LNCaP clone FGC (cell line): ENCODE results near the gene POC1A.

Source experiments
- DNase-seq: peaks from one replicate; pipeline ENCODE4 v3.0.0-alpha.2; 2011; ENCODE audit warnings: low read depth
- H3K4me3 ChIP-seq: 2 replicates; pipeline ENCODE4 v1.5.1; 2011; ENCODE audit warnings: mild to moderate bottlenecking, low read depth, low read length, control low read depth
- TF ChIP-seq, protein P1 (sequence below): IDR thresholded peaks from 2 replicates; pipeline ENCODE4 v1.5.1; 2012; ENCODE audit warnings: mild to moderate bottlenecking; ENCODE audit not compliant: control insufficient read depth, insufficient read depth; ENCODE audit errors: extremely low read depth

The POC1A gene

DNA sequence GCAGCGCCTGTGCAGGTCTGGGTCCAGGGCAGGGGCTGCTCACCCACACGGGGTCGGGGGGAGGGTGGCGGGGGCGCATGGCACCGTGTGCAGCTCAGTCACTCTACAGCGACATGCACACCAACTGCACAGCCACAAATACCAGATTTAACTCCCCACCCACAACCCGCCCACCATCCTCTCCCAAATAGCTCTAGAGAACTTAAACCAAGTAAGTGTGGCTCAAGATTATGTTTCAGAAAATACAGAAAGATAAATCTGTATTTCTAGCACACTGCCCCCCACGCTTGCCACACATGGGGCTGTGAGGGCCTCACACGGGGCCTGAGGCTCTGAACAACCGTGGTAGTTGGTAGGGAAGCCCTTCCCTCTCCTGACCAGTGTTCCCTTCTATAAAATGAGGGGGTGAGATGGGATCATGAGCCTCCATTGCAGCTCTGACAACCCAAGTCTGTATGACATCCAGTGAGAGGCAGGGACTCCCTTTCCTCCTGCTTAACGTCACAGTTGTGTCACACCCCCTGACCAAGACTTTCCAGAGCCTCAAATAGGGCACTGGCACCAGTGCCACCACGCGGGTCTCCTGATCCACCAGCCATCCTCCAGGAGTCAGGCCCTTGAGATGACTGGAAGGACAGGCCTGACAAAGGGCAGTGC, 23.1 kb downstream of the POC1A start:
- TF ChIP-seq, protein P1, sequence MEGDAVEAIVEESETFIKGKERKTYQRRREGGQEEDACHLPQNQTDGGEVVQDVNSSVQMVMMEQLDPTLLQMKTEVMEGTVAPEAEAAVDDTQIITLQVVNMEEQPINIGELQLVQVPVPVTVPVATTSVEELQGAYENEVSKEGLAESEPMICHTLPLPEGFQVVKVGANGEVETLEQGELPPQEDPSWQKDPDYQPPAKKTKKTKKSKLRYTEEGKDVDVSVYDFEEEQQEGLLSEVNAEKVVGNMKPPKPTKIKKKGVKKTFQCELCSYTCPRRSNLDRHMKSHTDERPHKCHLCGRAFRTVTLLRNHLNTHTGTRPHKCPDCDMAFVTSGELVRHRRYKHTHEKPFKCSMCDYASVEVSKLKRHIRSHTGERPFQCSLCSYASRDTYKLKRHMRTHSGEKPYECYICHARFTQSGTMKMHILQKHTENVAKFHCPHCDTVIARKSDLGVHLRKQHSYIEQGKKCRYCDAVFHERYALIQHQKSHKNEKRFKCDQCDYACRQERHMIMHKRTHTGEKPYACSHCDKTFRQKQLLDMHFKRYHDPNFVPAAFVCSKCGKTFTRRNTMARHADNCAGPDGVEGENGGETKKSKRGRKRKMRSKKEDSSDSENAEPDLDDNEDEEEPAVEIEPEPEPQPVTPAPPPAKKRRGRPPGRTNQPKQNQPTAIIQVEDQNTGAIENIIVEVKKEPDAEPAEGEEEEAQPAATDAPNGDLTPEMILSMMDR = no peak
- no peak for DNase-seq
- no peak overlapping the region for H3K4me3 ChIP-seq

DNA sequence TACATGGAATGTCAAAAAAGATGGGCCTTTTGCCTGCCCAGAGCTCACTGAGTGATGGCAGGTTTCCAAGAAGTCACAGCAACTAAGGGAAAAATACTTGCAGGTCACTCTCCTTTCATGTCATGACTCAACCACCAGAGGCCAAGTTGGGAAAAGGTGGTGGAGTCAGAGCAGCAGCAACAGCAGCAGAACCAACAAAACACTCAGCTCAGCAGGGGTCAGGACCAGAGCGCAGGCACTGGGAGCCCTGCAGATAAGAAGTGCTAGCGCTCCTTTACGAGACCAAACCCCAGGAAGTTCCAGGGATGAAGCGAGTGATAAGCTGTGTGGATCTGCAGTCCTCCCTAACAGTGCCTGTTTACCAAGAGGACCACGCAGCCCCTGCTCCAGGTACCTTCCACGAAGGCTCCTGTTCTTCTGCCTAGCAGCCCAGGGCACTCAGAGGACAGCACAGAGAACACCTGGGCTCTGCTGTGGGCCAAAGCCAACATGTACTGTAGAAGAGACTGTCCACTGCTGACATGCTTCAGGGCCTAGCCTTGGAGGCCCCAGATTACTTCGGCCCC, 26.0 kb downstream of the POC1A start:
- TF ChIP-seq, protein P1 = no peak
- H3K4me3 ChIP-seq = no peak overlapping the region
- peak; percentile 65 for DNase-seq

DNA sequence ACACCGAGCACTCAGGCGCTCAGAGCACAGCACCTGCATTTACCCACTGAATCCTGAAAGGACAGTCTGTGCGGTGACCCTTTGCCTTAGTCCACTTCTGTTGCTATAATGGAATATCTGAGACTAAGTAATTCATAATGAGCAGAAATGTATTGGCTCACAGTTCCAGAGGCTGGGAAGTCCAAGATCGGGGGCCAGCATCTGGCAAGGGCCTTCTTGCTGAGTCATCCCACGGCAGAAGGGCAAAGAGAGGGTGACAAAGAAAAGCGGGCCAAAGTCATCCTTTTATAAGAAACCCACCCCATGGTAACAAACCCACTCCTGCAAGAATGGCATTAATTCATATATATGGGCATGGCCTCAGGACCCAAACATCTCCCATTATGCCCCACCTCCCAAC, 27.7 kb downstream of the POC1A start:
- no peak for DNase-seq
- no peak overlapping the region for H3K4me3 ChIP-seq
- TF ChIP-seq, protein P1 = no peak

DNA sequence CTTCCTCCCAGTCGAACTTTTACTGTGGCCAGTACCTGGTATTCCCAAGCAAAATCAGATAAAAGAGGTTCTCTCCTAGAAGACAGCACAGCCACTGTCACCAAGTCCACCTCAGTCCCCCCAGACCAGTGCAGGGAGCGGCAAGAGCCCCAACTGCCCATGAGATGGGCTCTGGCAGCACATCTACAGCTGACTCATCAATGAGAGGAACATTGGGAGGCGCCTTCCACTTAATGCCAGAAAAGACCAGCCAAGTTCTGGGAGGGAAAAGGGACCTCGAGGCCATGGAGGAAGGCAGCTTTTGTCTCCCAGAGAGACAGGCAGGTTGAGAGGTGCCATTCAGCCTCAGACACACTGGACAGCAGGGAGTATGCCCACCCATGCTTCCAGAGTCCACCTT, 28.2 kb downstream of the POC1A start:
- TF ChIP-seq, protein P1 = no peak
- no peak for DNase-seq
- no peak overlapping the region for H3K4me3 ChIP-seq

DNA sequence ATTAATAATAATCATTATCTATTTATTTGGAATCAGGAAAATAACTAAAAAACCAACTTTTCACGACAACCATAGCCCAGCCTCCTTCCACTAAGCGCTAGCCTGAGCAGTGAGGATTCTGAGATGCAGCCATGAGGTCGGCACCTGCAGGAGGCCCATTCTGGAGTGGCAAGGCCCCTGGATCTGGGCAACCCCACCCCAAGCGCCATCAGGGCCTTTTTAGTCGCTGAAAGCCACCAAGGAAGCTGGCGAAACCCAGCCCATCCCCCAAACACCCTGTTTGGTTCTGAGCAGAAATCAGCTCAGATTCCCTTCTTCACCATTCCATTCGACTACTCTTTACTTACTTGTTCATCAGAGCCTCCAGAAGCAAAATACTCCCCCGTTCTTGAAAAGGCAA, 29.5 kb downstream of the POC1A start:
- H3K4me3 ChIP-seq = no peak overlapping the region

DNA sequence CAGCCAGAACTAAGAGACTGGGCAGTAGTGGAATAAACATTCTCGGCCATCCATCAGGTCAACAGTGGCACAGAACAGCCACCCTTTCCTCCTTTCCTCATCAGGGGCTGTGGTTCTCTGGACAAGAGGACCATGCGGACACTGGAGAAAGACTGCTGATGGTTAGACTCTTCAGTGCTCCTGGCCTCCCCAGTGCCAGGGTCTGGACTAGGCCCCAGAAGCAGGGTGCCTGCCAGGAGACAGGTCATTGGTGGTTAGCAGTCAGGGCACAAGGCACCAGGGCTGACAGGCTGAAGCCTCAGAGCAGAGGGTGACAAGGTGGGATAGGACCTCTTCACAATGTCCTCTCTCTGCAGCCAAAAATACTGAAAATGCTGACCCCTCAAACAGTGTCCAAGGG, 30.1 kb downstream of the POC1A start:
- TF ChIP-seq, protein P1 = no peak
- no peak for DNase-seq

More for the DNA sequence above, 29.5 kb downstream of the POC1A start:
- no peak for DNase-seq
- TF ChIP-seq, protein P1 = no peak

More for the DNA sequence above, 30.1 kb downstream of the POC1A start:
- no peak overlapping the region for H3K4me3 ChIP-seq
